COR-L47 (cell line): ENCODE data around the gene TP63.

Source experiments
- DNase-seq: peaks from one replicate; lab custom pipeline; 2025; lab: John Stamatoyannopoulos, UW

Gene TP63

GRCh38 chr3:189927975-189928895, 297.0 kb downstream of the TP63 start:
- DNase-seq: no peak

DNA sequence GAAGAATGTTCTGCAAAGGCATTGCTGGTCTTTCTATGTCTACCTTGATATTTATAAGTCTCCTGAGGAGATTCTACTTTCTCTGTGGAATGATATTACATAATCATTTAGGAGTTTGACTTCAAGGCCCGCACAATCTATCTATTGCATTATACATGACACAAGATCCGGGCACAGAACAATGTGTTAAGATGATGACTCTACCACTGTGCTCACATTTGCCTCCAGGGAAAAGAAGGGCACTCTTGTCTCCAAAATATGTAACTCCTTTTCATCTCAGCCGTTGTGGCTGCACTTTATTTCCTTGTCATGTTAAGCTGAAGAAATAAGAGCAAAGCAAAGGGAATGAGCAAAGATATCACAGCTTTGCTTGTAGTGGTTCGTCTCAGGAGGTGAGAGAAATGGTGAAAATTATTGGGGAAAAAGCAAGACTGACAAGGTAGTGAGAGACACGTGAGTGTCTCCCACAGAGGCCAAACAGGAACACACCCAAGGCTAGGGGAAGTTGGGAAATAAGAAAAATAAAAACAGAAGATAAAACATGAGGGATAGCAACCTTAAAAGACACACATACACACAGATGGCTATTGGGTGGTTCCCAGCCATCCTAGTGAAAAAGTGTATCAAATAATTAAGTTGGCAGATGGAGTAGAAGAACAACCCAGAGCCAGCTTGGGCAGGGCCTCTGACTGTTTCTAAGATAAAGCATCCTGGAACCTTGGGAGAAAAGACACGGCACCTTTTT, 305.2 kb downstream of the TP63 start:
- no peak for DNase-seq

DNA sequence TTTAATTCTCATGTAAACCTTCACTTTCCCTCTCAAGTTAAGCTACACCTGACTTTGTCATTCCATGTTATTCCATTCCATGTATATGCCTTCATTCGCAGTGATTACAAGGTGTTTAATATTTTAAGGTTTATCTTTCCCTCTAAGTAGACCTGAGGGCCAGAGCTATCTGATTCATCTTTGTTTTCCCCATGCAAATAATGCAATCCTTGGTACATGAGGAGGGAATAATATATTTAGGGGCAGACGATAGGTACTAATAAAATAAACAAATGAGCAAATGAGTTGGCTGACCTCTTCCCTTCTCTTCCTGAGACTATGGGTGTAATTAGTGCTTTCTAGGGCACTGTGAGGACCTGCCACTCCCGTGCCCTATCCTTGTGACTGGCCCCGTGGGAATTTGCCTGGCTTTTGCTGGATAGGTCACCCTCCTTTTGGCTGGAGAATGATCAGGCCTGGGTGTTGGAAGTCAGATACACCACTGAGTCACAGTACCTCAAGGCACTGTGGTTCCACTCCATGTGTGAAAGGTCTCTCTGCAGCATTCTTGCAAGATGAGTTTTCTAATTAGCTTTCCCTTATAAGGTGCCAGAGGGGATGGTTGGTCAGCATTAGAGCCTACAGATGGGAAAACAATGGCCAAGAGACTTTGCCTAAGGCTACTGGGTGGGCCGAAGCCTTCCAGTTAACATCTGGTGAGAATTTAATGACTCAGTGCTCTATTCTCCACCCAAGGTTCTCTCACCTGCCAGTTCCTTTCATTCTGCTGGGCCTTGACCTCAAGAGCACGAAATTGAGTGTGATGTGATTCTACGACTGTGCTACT, 306.3 kb downstream of the TP63 start:
- no peak for DNase-seq

GRCh38 chr3:189941125-189941524, 309.9 kb downstream of the TP63 start:
- peak; percentile 93 for DNase-seq

DNA sequence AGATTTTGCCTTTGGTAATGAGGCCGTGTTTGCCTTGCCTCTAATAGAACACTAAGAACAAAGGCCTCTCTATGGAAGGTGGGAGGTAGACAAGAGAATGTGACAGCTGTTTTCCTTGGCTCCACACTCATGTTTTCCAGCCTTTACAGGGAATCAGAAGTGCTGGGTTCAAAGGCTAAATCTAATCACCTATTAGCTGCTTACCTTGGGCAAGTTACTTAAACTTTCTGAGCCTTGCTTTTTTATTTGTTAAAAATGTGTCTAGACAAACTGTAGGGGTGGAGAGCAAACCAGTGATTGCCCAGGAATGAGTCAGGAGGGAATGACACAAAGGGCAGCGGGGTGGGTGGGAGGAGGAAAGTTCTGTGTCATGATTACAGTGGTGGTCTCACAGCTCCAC, 310.5 kb downstream of the TP63 start:
- DNase-seq: peak; percentile 91

- DNase-seq: no peak
These were observed 311.8 kb downstream of the TP63 start for GRCh38 chr3:189942948-189943347.

DNA sequence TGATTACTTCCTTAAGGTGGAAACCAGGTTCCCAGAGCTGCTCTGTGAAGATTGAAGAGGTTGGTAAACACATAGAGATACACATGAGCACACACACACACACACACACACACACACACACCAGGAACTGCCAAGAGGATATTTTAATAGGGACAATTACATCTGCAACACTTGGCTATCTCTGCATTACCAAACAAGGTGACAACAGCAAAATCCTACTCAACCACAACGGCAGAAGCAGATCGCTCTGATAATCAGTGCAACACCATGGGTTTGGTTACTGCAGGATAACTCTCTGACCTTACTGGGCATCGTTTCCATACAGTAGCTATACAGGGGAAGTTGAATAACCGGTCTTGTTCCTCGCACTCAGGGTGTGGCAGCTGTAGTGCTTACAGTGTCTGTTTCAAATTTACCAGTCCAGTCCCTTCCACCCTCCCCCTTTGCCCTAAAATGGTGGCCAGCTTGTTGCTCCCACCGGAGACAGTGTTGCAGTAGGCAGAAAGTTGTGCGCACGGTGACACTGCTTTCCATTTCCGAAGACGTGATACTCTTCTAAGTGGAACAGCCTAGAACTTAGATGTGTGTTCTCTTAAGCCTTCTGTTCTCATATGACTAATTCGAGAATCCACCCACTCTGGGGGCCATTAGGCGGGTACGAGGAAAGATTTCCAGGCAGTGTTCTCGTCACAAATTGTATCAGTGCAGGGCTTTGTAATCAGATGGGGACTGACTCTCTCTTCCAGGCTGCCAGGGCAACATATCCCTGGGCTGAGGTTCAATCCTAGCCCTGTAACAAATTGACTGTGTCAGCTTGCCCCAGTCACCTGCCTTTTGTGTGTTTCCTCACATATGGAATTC, 313.3 kb downstream of the TP63 start:
- no peak for DNase-seq

DNA sequence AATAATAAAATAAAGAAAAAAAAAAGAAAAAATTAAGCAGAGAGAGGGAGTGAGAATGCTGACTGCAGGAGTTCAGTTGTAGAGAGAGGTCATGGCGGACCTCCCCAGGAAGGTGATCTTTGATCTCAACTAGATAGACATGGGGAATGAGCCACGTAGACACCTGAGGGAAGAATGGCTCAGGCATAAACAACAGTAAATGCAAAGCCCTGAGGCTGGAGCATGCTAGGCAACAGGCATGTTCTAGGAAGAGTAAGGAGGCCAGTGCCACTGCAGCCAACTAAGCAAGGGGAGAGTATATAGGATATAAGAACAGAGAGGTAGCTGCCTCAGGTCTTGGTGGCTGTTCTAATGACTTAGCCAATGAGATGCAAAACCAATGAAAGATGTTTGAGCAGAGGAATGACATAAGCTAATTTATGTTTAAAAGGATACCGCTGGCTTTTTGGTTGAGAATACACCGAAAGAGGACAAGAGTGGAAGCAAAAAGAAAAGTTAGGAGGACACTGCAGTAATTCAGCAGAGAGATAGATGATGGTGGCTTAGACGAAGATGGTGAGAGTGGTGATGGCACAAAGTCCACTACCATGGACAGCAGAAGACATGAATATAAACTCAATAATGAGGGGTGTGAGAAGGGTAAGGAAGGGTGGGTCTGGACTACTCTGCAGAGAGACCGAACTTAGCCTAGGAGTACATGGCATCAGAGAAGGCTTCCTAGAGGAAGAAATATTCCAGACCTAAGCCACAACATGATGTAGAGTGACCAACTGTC, 314.9 kb downstream of the TP63 start:
- no peak for DNase-seq
